Hepatocyte (in vitro differentiated cells): ENCODE results near the gene UGGT1. TPM values are rescaled to one million over a fixed set of nuclear protein-coding genes. Genes with fewer than 3 reads are reported as not detected.

Experiments
- DNase-seq: peaks from one replicate; pipeline ENCODE4 v3.0.0-alpha.2; 2016; ENCODE audit warnings: low spot score
- H2AFZ ChIP-seq: fragments of 200-600 bp; sonication (generic); 2 replicates; pipeline ENCODE4 v1.6.0; 2016; ENCODE audit warnings: antibody characterized with exemption, mild to moderate bottlenecking
- H3K27ac ChIP-seq: fragments of 200-600 bp; sonication (generic); 2 replicates; pipeline ENCODE4 v1.5.1; 2016; ENCODE audit warnings: mild to moderate bottlenecking
- H3K27me3 ChIP-seq: fragments of 200-600 bp; sonication (generic); 2 replicates; pipeline ENCODE4 v1.6.1; 2016
- H3K36me3 ChIP-seq: fragments of 200-600 bp; sonication (generic); replicated peaks from 2 replicates; pipeline ENCODE4 v1.5.1; 2016; ENCODE audit warnings: low read depth; ENCODE audit not compliant: insufficient read depth
- H3K4me1 ChIP-seq: fragments of 200-600 bp; sonication (generic); 2 replicates; pipeline ENCODE4 v1.5.1; 2016; ENCODE audit warnings: mild to moderate bottlenecking, moderate library complexity; ENCODE audit not compliant: insufficient read depth
- H3K4me2 ChIP-seq: fragments of 200-600 bp; sonication (generic); 2 replicates; pipeline ENCODE4 v1.6.0; 2016
- H3K4me3 ChIP-seq: fragments of 200-600 bp; sonication (generic); 2 replicates; pipeline ENCODE4 v1.5.1; 2016; ENCODE audit warnings: mild to moderate bottlenecking
- H3K79me2 ChIP-seq: fragments of 200-600 bp; sonication (generic); 2 replicates; pipeline ENCODE4 v1.6.0; 2017; ENCODE audit warnings: mild to moderate bottlenecking
- H3K9me2 ChIP-seq: fragments of 200-600 bp; sonication (generic); replicated peaks from 2 replicates; pipeline ENCODE4 v1.6.0; 2017; ENCODE audit warnings: mild to moderate bottlenecking; ENCODE audit not compliant: insufficient read depth
- H3K9me3 ChIP-seq: fragments of 200-600 bp; sonication (generic); 2 replicates; pipeline ENCODE4 v1.5.1; 2016; ENCODE audit warnings: low read depth, mild to moderate bottlenecking
- H4K20me1 ChIP-seq: fragments of 200-600 bp; sonication (generic); 2 replicates; pipeline ENCODE4 v1.6.0; 2016; ENCODE audit warnings: mild to moderate bottlenecking; ENCODE audit not compliant: insufficient read depth, poor library complexity, severe bottlenecking
- EZH2 ChIP-seq: fragments of 200-600 bp; sonication (generic); IDR thresholded peaks from 2 replicates; pipeline ENCODE4 v1.6.1; 2016; ENCODE audit warnings: antibody characterized with exemption, mild to moderate bottlenecking, borderline replicate concordance
- EZH2phosphoT487 ChIP-seq: fragments of 200-600 bp; sonication (generic); IDR thresholded peaks from one replicate; pipeline ENCODE4 v1.6.1; 2018; ENCODE audit warnings: antibody characterized with exemption, mild to moderate bottlenecking, low read depth, moderate library complexity; ENCODE audit not compliant: unreplicated experiment, severe bottlenecking
- WGBS: methylation state at CpG from one replicate; pipeline ENCODE4 v1.1.6; 2016; ENCODE audit warnings: low lambda C conversion rate; ENCODE audit errors: missing lambda C conversion rate; 5-methylcytosine and 5-hydroxymethylcytosine counted together
- polyA plus RNA-seq: library from polyadenylated mRNA; unstranded; fragments of >200 nt; fragmentation: Nextera tagmentation; extraction: Ambion mirVana; gene quantifications from 2 replicates; pipeline ENCODE4 v1.2.1, GENCODE V29; 2016
- total RNA-seq: library from RNA; depleted of rRNA; stranded (reverse); fragments of >200 nt; gene quantifications from 2 replicates; pipeline ENCODE4 v1.2.3, GENCODE V29; 2014
- TF ChIP-seq, protein P1 (sequence below): fragments of 200-600 bp; sonication (generic); IDR thresholded peaks from 2 replicates; pipeline ENCODE4 v1.5.1; 2016; ENCODE audit warnings: antibody characterized with exemption, mild to moderate bottlenecking; ENCODE audit not compliant: poor library complexity

UGGT1 gene
- total and polyA plus RNA-seq, 2 experiments from 2014 or later = 6.8 to 49.7 TPM

DNA sequence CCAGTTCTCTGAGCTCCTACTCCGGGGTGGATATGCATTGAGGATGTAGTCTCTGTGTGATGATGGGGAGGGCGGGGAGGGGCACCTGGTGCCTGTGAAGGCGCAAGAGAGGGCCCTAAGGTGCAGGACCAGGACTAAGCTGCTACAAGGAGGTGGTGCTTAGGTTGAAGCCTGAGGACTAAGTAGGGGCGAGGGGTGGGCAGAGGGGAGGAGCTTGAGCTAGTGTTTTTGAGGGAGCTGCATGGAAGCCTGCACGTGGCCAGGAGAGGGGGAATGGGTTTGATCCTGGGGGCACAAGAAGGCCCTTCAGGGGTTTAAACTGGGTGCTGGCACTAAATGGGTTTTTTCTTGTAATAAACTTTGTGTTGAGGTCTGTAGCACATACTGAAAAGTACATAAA lies 105.0 kb downstream of the UGGT1 start:
- no peaks in the 10 kb centered on the region for H3K36me3 ChIP-seq
- H4K20me1 ChIP-seq = no peaks in the 10 kb centered on the region
- 78% methylated on average over 3 of the region's 5 CpGs for WGBS
- H3K79me2 ChIP-seq = no peaks in the 10 kb centered on the region
- H3K4me3 ChIP-seq = no peak overlapping the region
- H3K4me1 ChIP-seq = peaks cover 24% of the 10 kb centered on the region
- H3K9me2 ChIP-seq = no peaks in the 10 kb centered on the region
- no peak for TF ChIP-seq EZH2phosphoT487
- no peak for TF ChIP-seq EZH2
- TF ChIP-seq, protein P1, sequence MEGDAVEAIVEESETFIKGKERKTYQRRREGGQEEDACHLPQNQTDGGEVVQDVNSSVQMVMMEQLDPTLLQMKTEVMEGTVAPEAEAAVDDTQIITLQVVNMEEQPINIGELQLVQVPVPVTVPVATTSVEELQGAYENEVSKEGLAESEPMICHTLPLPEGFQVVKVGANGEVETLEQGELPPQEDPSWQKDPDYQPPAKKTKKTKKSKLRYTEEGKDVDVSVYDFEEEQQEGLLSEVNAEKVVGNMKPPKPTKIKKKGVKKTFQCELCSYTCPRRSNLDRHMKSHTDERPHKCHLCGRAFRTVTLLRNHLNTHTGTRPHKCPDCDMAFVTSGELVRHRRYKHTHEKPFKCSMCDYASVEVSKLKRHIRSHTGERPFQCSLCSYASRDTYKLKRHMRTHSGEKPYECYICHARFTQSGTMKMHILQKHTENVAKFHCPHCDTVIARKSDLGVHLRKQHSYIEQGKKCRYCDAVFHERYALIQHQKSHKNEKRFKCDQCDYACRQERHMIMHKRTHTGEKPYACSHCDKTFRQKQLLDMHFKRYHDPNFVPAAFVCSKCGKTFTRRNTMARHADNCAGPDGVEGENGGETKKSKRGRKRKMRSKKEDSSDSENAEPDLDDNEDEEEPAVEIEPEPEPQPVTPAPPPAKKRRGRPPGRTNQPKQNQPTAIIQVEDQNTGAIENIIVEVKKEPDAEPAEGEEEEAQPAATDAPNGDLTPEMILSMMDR = no peak
- no peaks in the 10 kb centered on the region for H3K27me3 ChIP-seq
- H2AFZ ChIP-seq = no peak overlapping the region
- peak; percentile 13 for DNase-seq
- peak overlapping the region; percentile 69 for H3K27ac ChIP-seq
- no peaks in the 10 kb centered on the region for H3K9me3 ChIP-seq
- peak overlapping the region; percentile 55 for H3K4me2 ChIP-seq

DNA sequence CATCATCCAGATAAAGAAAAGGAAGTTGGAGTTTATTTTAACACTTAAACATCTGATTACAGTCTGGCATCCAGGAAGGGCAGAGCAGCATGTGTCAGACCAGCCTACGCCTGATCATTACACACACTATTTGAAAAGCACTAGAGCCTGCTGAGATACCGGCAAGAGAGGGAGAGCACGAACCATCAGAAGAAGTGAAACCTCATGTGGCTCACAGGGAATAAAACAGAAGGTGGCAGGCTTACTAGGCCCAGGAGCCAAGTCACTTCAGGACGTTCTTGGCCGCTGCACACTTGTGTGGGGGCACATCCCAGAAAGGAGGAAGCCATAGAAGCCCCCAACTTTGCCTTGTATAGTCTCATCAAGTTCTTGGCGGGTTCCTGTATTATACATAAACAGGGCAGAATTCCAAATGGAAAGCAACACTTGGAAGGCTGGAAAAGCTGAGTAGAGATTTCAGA lies 105.5 kb downstream of the UGGT1 start:
- Histone ChIP-seq H2AFZ (no peak overlapping the region), H3K36me3 (no peaks in the 10 kb centered on the region), H3K79me2 (no peaks in the 10 kb centered on the region), H3K4me3 (no peak overlapping the region), H4K20me1 (no peaks in the 10 kb centered on the region), H3K9me3 (no peaks in the 10 kb centered on the region), H3K27ac (peak overlapping the region; percentile 69), H3K4me2 (peak overlapping the region; percentile 55), H3K27me3 (no peaks in the 10 kb centered on the region), H3K4me1 (peaks cover 24% of the 10 kb centered on the region), H3K9me2 (no peaks in the 10 kb centered on the region)
- WGBS = 51% methylated on average over 6 of the region's 6 CpGs
- peak; percentile 62 for DNase-seq
- TF ChIP-seq EZH2 = no peak
- no peak for TF ChIP-seq EZH2phosphoT487
- TF ChIP-seq, protein P1 = no peak

- no peaks in the 10 kb centered on the region for H3K9me2 ChIP-seq
- H3K4me3 ChIP-seq = no peak overlapping the region
- no peaks in the 10 kb centered on the region for H3K27me3 ChIP-seq
- no peaks in the 10 kb centered on the region for H4K20me1 ChIP-seq
- 95% methylated on average over 8 of the region's 8 CpGs for WGBS
- DNase-seq = no peak
- H3K9me3 ChIP-seq = no peaks in the 10 kb centered on the region
- H3K36me3 ChIP-seq = no peaks in the 10 kb centered on the region
- H3K27ac ChIP-seq = peak overlapping the region; percentile 54
- no peaks in the 10 kb centered on the region for H3K79me2 ChIP-seq
- no peak overlapping the region for H3K4me2 ChIP-seq
- TF ChIP-seq EZH2 = no peak
- peaks cover 24% of the 10 kb centered on the region for H3K4me1 ChIP-seq
- H2AFZ ChIP-seq = no peak overlapping the region
Measured at GRCh38 chr2:128197059-128197458, 106.1 kb downstream of the UGGT1 start.

DNA sequence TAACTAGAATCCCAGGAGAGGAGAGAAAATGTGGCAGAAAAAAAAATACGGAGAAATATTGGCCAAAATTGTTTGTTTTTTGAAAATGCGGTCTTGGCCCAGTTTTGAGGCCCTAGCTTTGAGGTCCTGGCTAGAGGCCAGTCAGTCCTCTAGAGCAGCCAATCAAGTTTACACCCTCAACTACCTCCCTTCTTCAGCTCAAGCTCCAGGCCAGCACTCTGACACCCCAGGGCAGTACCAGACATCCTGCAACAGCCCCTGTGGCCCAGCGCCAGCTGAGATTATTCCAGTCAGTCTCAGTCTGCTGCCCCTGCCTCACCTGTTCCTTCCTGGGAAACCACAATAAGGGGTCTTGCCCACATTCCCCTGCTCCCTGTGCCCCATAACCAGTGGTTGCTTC lies 107.7 kb downstream of the UGGT1 start:
- Histone ChIP-seq H4K20me1 (no peaks in the 10 kb centered on the region), H3K27ac (no peak overlapping the region), H3K36me3 (no peaks in the 10 kb centered on the region), H3K4me1 (peaks cover 24% of the 10 kb centered on the region), H3K9me3 (no peaks in the 10 kb centered on the region), H3K9me2 (no peaks in the 10 kb centered on the region), H3K4me3 (no peak overlapping the region), H3K4me2 (no peak overlapping the region), H3K27me3 (no peaks in the 10 kb centered on the region), H3K79me2 (no peaks in the 10 kb centered on the region), H2AFZ (no peak overlapping the region)
- 90% methylated on average over 3 of the region's 3 CpGs for WGBS
- DNase-seq = no peak
- TF ChIP-seq EZH2phosphoT487 = no peak
